ENCODE measurements around the gene NOD1.

- no peak for TF ChIP-seq POLR2A (IDR thresholded peaks at IDR 0.05)
- TF ChIP-seq CTCF (IDR thresholded peaks at IDR 0.05), result no peak
Observed at GRCh38 chr7:30474893-30475292, 3.7 kb downstream of the NOD1 start.
